Cardiac muscle cell (in vitro differentiated cells and primary cell): ENCODE data around the gene PES1. TPM values are rescaled to one million over a fixed set of nuclear protein-coding genes. Genes with fewer than 3 reads are reported as not detected.
"Not testable (repeated sequence)": the region's sequence is repeated elsewhere in the genome, so short reads cannot be mapped to it uniquely, and the experiment has no call there.

Source experiments
- DNase-seq, 2 donors: peaks; one replicate each; pipeline versions ENCODE4 v3.0.0 to v3.0.0-alpha.2; 2010 to 2017; ENCODE audit warnings: low read depth in 1 of 2, low spot score in 1 of 2
- H3K27ac ChIP-seq: fragments of 200-600 bp; sonication (generic); 2 replicates; pipeline ENCODE4 v1.5.1; 2016
- H3K27me3 ChIP-seq: fragments of 200-600 bp; sonication (generic); 2 replicates; pipeline ENCODE4 v1.6.0; 2016; ENCODE audit warnings: control low read depth
- H3K36me3 ChIP-seq: fragments of 200-600 bp; sonication (generic); 2 replicates; pipeline ENCODE4 v1.5.1; 2016; ENCODE audit warnings: control low read depth
- H3K4me1 ChIP-seq: fragments of 200-600 bp; sonication (generic); 2 replicates; pipeline ENCODE4 v1.8.1; 2017; ENCODE audit warnings: low read depth, mild to moderate bottlenecking, mixed run types
- H3K4me3 ChIP-seq: fragments of 200-600 bp; sonication (generic); 2 replicates; pipeline ENCODE4 v1.5.1; 2016; ENCODE audit warnings: mild to moderate bottlenecking
- H3K9me3 ChIP-seq: fragments of 200-600 bp; sonication (generic); 2 replicates; pipeline ENCODE4 v1.5.1; 2017; ENCODE audit warnings: low read depth, mild to moderate bottlenecking, control low read depth
- polyA plus RNA-seq: library from polyadenylated mRNA; unstranded; fragments of >200 nt; fragmentation: Nextera tagmentation; extraction: Ambion mirVana; gene quantifications from 2 replicates; pipeline ENCODE4 v1.2.1, GENCODE V29; 2016
- total RNA-seq: library from RNA; depleted of rRNA; stranded (reverse); fragments of >200 nt; gene quantifications from 2 replicates; pipeline ENCODE4 v1.2.3, GENCODE V29; 2016
- TF ChIP-seq, protein P1 (sequence below): IDR thresholded peaks from 2 replicates; pipeline ENCODE4 v1.5.1; 2012; ENCODE audit warnings: low read depth, mild to moderate bottlenecking, low read length

Gene PES1
- total and polyA plus RNA-seq, 2 experiments from 2014 or later, result 49.1 to 57.7 TPM

DNA sequence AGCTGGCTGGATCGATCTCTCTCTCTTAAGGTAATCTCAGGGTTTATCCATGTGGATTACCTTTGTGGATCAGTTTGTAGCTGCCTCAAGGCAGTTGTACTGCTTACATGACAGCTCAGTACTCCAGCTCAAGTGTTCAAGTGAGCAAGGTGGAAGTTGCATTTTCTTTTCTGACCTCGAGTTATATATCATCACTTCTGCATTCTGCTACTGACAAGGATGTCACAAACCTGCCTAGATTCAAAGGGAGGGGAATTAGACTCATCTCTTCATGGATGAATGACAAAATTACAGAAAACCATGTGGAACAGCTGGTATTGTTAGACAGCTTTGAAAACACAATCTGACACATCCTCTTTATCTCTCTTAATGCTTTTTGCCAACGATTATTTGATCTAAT lies 9.2 kb upstream of the PES1 start:
- DNase-seq, result no peak
- Histone ChIP-seq H3K27ac (no peak overlapping the region), H3K4me3 (no peak overlapping the region)

DNA sequence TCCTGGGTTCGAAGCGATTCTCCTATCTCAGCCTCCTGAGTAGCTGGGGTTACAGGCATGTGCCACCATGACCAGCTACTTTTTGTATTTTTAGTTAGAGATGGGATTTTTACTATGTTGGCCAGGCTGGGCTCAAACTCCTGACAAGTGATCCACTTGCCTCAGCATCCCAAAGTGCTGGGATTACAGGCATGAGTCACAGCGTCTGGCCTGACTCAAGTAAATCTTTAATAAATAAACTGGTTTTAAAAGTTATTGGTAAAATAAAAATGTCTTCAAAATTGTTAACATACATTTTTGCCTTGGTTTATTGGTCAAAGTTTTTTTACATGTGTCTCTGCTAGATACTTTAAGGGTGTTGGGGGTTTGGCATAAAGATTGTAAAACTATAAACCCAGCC lies 7.3 kb upstream of the PES1 start:
- H3K27me3 ChIP-seq, result peaks cover 6% of the 10 kb centered on the region
- H3K27ac ChIP-seq, result no peak overlapping the region
- no peak overlapping the region for H3K4me3 ChIP-seq
- H3K9me3 ChIP-seq, result no peaks in the 10 kb centered on the region
- no peaks in the 10 kb centered on the region for H3K4me1 ChIP-seq
- H3K36me3 ChIP-seq, result no peaks in the 10 kb centered on the region
- TF ChIP-seq, protein P1, sequence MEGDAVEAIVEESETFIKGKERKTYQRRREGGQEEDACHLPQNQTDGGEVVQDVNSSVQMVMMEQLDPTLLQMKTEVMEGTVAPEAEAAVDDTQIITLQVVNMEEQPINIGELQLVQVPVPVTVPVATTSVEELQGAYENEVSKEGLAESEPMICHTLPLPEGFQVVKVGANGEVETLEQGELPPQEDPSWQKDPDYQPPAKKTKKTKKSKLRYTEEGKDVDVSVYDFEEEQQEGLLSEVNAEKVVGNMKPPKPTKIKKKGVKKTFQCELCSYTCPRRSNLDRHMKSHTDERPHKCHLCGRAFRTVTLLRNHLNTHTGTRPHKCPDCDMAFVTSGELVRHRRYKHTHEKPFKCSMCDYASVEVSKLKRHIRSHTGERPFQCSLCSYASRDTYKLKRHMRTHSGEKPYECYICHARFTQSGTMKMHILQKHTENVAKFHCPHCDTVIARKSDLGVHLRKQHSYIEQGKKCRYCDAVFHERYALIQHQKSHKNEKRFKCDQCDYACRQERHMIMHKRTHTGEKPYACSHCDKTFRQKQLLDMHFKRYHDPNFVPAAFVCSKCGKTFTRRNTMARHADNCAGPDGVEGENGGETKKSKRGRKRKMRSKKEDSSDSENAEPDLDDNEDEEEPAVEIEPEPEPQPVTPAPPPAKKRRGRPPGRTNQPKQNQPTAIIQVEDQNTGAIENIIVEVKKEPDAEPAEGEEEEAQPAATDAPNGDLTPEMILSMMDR, result no peak
- DNase-seq, result no peak

More for the DNA sequence above, 9.2 kb upstream of the PES1 start:
- no peaks in the 10 kb centered on the region for H3K36me3 ChIP-seq
- H3K4me1 ChIP-seq, result peaks cover 2% of the 10 kb centered on the region
- TF ChIP-seq, protein P1, result no peak
- no peaks in the 10 kb centered on the region for H3K27me3 ChIP-seq
- H3K9me3 ChIP-seq, result no peaks in the 10 kb centered on the region

DNA sequence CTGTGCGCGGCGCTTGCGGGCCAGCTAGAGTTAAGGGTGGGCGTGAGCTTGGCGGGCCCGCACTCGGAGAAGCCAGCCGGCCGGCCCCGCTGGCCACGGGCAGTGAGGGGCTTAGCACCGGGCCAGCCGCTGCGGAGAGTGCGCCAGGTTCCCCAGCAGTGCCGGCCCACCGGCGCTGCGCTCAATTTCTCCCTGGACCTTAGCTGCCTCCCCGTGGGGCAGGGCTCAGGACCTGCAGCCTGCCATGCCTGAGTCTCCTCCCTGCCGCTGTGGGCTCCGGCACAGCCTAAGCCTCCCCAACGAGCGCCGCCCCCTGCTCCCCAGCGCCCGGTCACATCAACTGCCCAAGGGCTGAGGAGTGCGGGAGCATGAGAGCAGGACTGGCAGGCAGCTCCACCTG lies 5.2 kb upstream of the PES1 start:
- Histone ChIP-seq H3K27ac (no peak overlapping the region), H3K36me3 (no peaks in the 10 kb centered on the region), H3K4me1 (no peaks in the 10 kb centered on the region), H3K27me3 (peaks cover 18% of the 10 kb centered on the region), H3K4me3 (no peak overlapping the region), H3K9me3 (no peaks in the 10 kb centered on the region)
- TF ChIP-seq, protein P1, result no peak
- no peak for DNase-seq

DNA sequence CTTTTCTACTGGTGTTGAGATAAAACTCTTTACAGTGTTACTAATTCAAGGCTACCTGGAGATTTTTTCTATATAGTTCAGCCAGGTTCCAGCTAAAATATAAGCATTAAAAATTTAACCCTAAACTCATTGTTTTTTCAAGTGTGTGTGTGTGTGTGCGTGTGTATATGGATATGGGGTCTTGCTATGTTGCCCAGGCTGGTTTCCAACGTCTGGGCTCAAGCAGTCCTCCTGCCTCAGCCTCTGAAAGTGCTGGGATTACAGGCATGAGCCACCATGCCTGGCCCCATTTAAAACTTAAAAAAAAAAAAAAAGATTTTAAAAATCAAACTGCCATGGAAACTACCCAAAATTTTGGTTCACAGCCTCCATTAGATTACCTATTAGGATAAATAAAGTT lies 4.5 kb upstream of the PES1 start:
- TF ChIP-seq, protein P1, result no peak
- Histone ChIP-seq H3K36me3 (no peaks in the 10 kb centered on the region), H3K4me3 (no peak overlapping the region), H3K27me3 (peaks cover 18% of the 10 kb centered on the region), H3K4me1 (no peaks in the 10 kb centered on the region), H3K9me3 (no peaks in the 10 kb centered on the region), H3K27ac (no peak overlapping the region)
- no peak for DNase-seq

DNA sequence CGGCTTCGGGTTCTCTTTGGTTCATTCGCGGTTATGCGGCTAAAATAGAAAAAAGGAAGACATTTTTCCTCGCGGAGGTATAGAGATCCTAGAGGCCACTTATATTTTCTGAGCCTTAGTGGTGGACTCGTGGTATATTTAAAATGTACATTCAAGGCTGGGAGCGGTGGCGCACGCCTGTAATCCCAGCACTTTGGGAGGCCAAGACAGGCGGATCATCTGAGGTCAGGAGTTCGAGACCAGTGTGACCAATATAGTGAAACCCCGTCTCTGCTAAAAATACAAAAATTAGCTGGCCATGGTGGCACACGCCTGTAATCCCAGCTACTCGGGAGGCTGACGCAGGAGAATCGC lies 627 bp upstream of the PES1 start:
- not testable (repeated sequence) for H3K9me3 ChIP-seq, DNase-seq, H3K4me1 ChIP-seq, H3K27ac ChIP-seq
- H3K36me3 ChIP-seq, result peaks cover 11% of the 10 kb centered on the region
- peak overlapping the region; percentile 6 for H3K4me3 ChIP-seq
- peaks cover 18% of the 10 kb centered on the region for H3K27me3 ChIP-seq

DNA sequence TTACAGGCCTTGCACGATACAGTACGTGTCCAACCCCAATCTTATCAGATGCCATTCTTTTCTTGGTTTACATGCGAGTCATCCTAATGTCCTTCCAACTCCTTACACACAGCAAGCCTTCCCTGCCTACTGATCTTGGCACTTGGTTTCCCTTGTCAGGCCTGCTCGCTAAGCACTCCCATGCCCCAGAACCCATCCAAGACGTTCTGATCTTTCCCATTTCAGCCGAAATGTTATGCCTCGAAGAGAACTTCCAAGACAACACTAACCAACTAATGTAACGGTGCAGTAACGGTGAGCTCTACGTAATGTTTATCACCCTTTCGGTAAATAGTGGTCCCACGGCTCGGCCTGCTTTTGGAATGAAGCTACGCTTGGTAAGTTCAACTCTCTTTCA lies 521 bp downstream of the PES1 start:
- DNase-seq, result peak in 1 of 2 donors; percentile 56
- Histone ChIP-seq H3K4me3 (peak overlapping the region; percentile 62), H3K27ac (peak overlapping the region; percentile 92), H3K36me3 (peaks cover 22% of the 10 kb centered on the region), H3K4me1 (peaks cover 7% of the 10 kb centered on the region), H3K9me3 (no peaks in the 10 kb centered on the region), H3K27me3 (peaks cover 18% of the 10 kb centered on the region)
- TF ChIP-seq, protein P1, result no peak
